ENCODE measurements around the gene FAR1.

DNA sequence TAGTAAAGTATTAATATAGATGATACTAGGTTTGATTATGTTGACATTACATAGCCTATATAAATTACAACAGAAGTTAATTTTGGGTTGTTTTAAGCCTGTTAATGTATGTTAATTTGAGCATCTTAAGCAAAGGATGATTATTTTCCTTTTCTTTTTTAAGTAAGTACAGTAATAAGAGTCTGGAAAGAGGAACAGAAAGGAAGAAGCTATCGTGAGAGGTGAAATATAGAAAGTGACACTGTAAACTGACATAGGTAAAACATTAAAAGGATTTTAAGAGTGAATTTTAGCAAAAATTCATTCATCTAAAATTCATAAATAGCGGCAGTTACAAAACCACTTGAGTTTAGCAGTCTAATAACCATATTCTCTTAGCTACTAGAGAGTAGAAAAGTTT lies 45.5 kb downstream of the FAR1 start:
- TF ChIP-seq EZH2 (IDR thresholded peaks at IDR 0.05; ENCODE audit: borderline replicate concordance, insufficient read depth, low read length, poor library complexity, severe bottlenecking) (no peak), CTCF (IDR thresholded peaks at IDR 0.05; ENCODE audit: poor library complexity, severe bottlenecking) (no peak), EP300 (conservative IDR thresholded peaks at IDR 0.05; ENCODE audit: poor library complexity, severe bottlenecking) (no peak), POLR2AphosphoS5 (IDR thresholded peaks at IDR 0.05) (no peak), REST (IDR thresholded peaks at IDR 0.05; ENCODE audit: borderline replicate concordance) (no peak)
